Testis (tissue), 3 donors: ENCODE results near the gene ENAH. TPM values are rescaled to one million over a fixed set of nuclear protein-coding genes. Genes with fewer than 3 reads are reported as not detected.
A peak's percentile ranks its signal among the peaks of the same experiment; 100 is the strongest.

Source experiments
- DNase-seq: peaks from one replicate; pipeline ENCODE4 v3.0.0-alpha.2; 2019
- H3K27ac ChIP-seq, 2 donors: fragments of 200-600 bp; sonication (generic); one replicate each; pipeline ENCODE4 v1.5.1; 2019
- H3K27me3 ChIP-seq: fragments of 200-600 bp; sonication (generic); one replicate; pipeline ENCODE4 v1.5.1; 2019
- H3K36me3 ChIP-seq: fragments of 200-600 bp; sonication (generic); one replicate; pipeline ENCODE4 v1.5.1; 2017; ENCODE audit warnings: low read depth; ENCODE audit errors: missing control alignments
- H3K4me1 ChIP-seq: fragments of 200-600 bp; sonication (generic); one replicate; pipeline ENCODE4 v1.5.1; 2019
- H3K4me3 ChIP-seq, 2 donors: fragments of 200-600 bp; sonication (generic); one replicate each; pipeline ENCODE4 v1.5.1; 2017 to 2019
- H3K9me3 ChIP-seq: fragments of 200-600 bp; sonication (generic); one replicate; pipeline ENCODE4 v1.5.1; 2017
- CTCF ChIP-seq, 3 experiments: fragments of 450-650 bp in 2 of 3; fragments of 200-600 bp in 1 of 3; sonication (generic) in 1 of 3; IDR thresholded peaks; one replicate each; pipeline ENCODE4 v1.5.1; 2016 to 2019; ENCODE audit warnings: antibody characterized with exemption in 3 of 3, mild to moderate bottlenecking in 2 of 3, moderate library complexity in 1 of 3
- POLR2A ChIP-seq: fragments of 450-650 bp; IDR thresholded peaks from one replicate; pipeline ENCODE4 v1.6.1; 2017; ENCODE audit warnings: antibody characterized with exemption, mild to moderate bottlenecking, moderate library complexity
- WGBS, 2 donors: methylation state at CpG; one replicate each; pipeline ENCODE4 v1.1.5; 2018; 5-methylcytosine and 5-hydroxymethylcytosine counted together
- intact Hi-C: fragments of 100-400 bp; cut with DNase I; formaldehyde crosslinking; loops from one replicate; pipeline ENCODE4 v1.15.1; 2023; ENCODE audit warnings: low total_unique reads
- polyA plus RNA-seq: library from polyadenylated mRNA; stranded (reverse); fragments of 350-450 nt; fragmentation: Illumina TruSeq; extraction: RNeasy Lipid Tissue Mini Kit (QIAGEN cat#74804); gene quantifications from one replicate; pipeline ENCODE4 v1.2.3, GENCODE V29; 2014; ENCODE audit warnings: low read depth, low replicate concordance; ENCODE audit not compliant: insufficient read depth
- total RNA-seq, 2 donors: library from RNA; depleted of rRNA; stranded (reverse); fragments of >200 nt; gene quantifications; one replicate each; pipeline ENCODE4 v1.2.3, GENCODE V29; 2016

ENAH gene
- total and polyA plus RNA-seq, 3 donors from 2014 or later, result 84.3 to 132 (median 122) TPM

DNA sequence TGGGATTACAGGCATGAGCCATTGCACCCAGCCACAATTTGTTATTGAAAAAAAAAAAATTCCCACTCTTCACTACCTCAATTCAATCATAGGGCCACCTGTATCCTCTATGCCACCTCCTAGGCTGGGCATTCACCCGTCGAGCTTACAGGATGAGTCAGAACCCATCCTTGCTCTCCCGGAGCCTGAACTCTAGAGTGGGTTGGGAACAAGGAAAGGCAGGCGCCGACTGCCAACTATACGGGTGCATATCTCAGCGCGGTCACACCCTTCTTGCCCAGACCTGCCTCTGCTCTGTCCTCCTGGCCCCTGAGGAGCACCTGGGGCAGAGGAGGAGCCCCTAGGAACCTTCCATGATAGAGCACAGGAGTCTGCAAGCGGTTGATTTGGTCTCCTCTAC is 203.7 kb downstream of the ENAH start:
- intact Hi-C loops, result no loop called here
- 84 to 93% methylated on average over 9 of the region's 9 CpGs for WGBS, 2 donors

DNA sequence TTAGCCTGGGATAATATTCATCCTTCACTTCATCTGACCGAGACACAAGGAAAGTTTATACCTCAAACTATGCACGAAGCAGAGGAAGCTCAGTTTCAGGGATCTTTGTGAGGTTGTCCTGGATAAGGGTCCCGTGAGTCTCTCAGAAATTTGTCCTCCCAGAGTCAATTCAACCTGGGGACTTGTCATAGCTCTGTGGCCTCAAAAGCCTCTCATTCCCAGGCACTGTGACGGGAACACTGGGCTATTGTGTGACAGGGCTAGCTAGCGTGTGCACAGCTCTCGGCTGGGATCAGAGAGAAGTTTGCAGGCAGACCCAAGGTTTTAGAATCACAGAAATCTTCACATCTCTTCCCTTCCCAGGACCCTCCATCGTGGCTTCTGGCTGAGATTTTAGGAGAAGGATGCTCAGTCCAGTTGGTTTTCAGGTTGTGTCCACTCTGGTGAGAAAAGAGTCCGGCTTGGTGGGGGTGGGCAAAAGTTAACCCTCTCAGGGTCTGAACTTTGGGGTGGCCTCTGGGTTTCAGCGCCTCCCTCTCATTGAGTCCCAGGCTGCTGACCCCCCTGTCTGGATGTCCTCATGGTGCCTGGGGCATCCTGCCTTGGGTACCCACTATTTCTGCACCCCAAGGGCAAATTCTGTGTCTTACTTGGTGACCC is 204.6 kb downstream of the ENAH start:
- H3K27ac ChIP-seq, result peak overlapping the region; percentile 35 to 85
- no peaks in the 10 kb centered on the region for H3K9me3 ChIP-seq
- intact Hi-C loops, result no loop called here
- 52 to 70% methylated on average over 7 to 9 of the region's 9 CpGs for WGBS, 2 donors
- peaks cover 41% of the 10 kb centered on the region for H3K4me1 ChIP-seq
- TF ChIP-seq POLR2A, result no peak
- no peak for TF ChIP-seq CTCF (IDR thresholded peaks at IDR 0.05)
- no peak overlapping the region for H3K4me3 ChIP-seq
- no peaks in the 10 kb centered on the region for H3K27me3 ChIP-seq
- DNase-seq, result no peak
- no peaks in the 10 kb centered on the region for H3K36me3 ChIP-seq

More for the DNA sequence above, 203.7 kb downstream of the ENAH start:
- H3K27ac ChIP-seq, result peak overlapping the region in 1 of 2 donors; percentile 85
- H3K4me1 ChIP-seq, result peaks cover 41% of the 10 kb centered on the region
- no peaks in the 10 kb centered on the region for H3K27me3 ChIP-seq
- no peaks in the 10 kb centered on the region for H3K9me3 ChIP-seq
- no peak for DNase-seq
- H3K36me3 ChIP-seq, result no peaks in the 10 kb centered on the region
- TF ChIP-seq CTCF (IDR thresholded peaks at IDR 0.05) (no peak), POLR2A (no peak)
- H3K4me3 ChIP-seq, result no peak overlapping the region

GRCh38 chr1:225447650-225448089 is 205.3 kb downstream of the ENAH start:
- TF ChIP-seq CTCF (IDR thresholded peaks at IDR 0.05), result no peak
- TF ChIP-seq POLR2A, result no peak
- Histone ChIP-seq H3K9me3 (no peaks in the 10 kb centered on the region), H3K27ac (peak overlapping the region; percentile 35 to 85), H3K27me3 (no peaks in the 10 kb centered on the region), H3K4me3 (no peak overlapping the region), H3K36me3 (no peaks in the 10 kb centered on the region), H3K4me1 (peaks cover 41% of the 10 kb centered on the region)
- peak; percentile 83 for DNase-seq
- intact Hi-C loops, result no loop called here
- WGBS, 2 donors, result 33 to 43% methylated on average over 8 of the region's 8 CpGs

- Histone ChIP-seq H3K36me3 (no peaks in the 10 kb centered on the region), H3K4me3 (no peak overlapping the region), H3K27ac (peak overlapping the region; percentile 35 to 85), H3K4me1 (peaks cover 41% of the 10 kb centered on the region), H3K9me3 (no peaks in the 10 kb centered on the region), H3K27me3 (no peaks in the 10 kb centered on the region)
- WGBS, 2 donors, result 43 to 58% methylated on average over 6 to 9 of the region's 9 CpGs
- intact Hi-C loops, result no loop called here
- no peak for DNase-seq
- no peak for TF ChIP-seq POLR2A
- no peak for TF ChIP-seq CTCF (IDR thresholded peaks at IDR 0.05)
Observed at GRCh38 chr1:225446981-225447615, 205.8 kb downstream of the ENAH start.
